ENCODE data around the gene HTR3A. TPM values are rescaled to one million over a fixed set of nuclear protein-coding genes. Genes with fewer than 3 reads are reported as not detected.

Gene HTR3A
- total and polyA plus RNA-seq, 2 experiments from 2014 or later: 5.8 to 8.1 TPM

GRCh38 chr11:113997473-113997872 is 22.6 kb downstream of the HTR3A start:
- no peak for ATAC-seq

More at GRCh38 chr11:113997473-113997872, 22.6 kb downstream of the HTR3A start:
- Histone ChIP-seq H3K27ac (ENCODE audit: low read depth) (no peak overlapping the region), H3K79me2 (replicated peaks; ENCODE audit: insufficient read depth) (no peaks in the 10 kb centered on the region), H4K20me1 (replicated peaks; ENCODE audit: insufficient read depth) (no peaks in the 10 kb centered on the region), H3K4me2 (no peak overlapping the region), H3K27me3 (ENCODE audit: insufficient read depth) (no peaks in the 10 kb centered on the region), H3K9me2 (ENCODE audit: insufficient read depth) (no peaks in the 10 kb centered on the region), H3K4me3 (no peak overlapping the region), H2AFZ (no peak overlapping the region), H3F3A (replicated peaks; ENCODE audit: low read depth) (no peaks in the 10 kb centered on the region), H3K36me3 (ENCODE audit: insufficient read depth) (no peaks in the 10 kb centered on the region), H3K4me1 (ENCODE audit: insufficient read depth) (peaks cover 9% of the 10 kb centered on the region)
- no peaks in the 10 kb centered on the region for H3K36me3 Mint-ChIP-seq (ENCODE audit: low read depth)
- H3K4me3 Mint-ChIP-seq: no peak overlapping the region
- H3K27ac Mint-ChIP-seq: no peak overlapping the region
- peaks cover 12% of the 10 kb centered on the region for H3K27me3 Mint-ChIP-seq (ENCODE audit: insufficient read depth, low read depth, poor library complexity)
- DNase-seq (ENCODE audit: low spot score): no peak
- TF ChIP-seq ZNF462 (CRISPR knock-in tag; IDR thresholded peaks at IDR 0.05) (no peak), ZNF114 (CRISPR knock-in tag; IDR thresholded peaks at IDR 0.05) (no peak), ZNF331 (CRISPR knock-in tag; IDR thresholded peaks at IDR 0.05; ENCODE audit: low read depth) (no peak), STAT1 (IDR thresholded peaks at IDR 0.05; ENCODE audit: unreplicated experiment) (no peak), EZH2phosphoT487 (IDR thresholded peaks at IDR 0.05; ENCODE audit: unreplicated experiment) (no peak), CTCF (conservative IDR thresholded peaks at IDR 0.05; ENCODE audit: low read depth in 2 of 2) (no peak), EZH2 (IDR thresholded peaks at IDR 0.05; ENCODE audit: low read depth, unreplicated experiment) (no peak), POLR2AphosphoS5 (IDR thresholded peaks at IDR 0.05; ENCODE audit: low read depth) (no peak), NANOG (IDR thresholded peaks at IDR 0.05; ENCODE audit: borderline replicate concordance) (no peak), CREB1 (CRISPR knock-in tag; IDR thresholded peaks at IDR 0.05; ENCODE audit: low read depth) (no peak), JUNB (IDR thresholded peaks at IDR 0.05; ENCODE audit: unreplicated experiment) (no peak), REST (IDR thresholded peaks at IDR 0.05; ENCODE audit: unreplicated experiment) (no peak), ETS1 (IDR thresholded peaks at IDR 0.05) (no peak)
- H3K9me3 Mint-ChIP-seq: no peaks in the 10 kb centered on the region
- peaks cover 12% of the 10 kb centered on the region for H3K4me1 Mint-ChIP-seq
